Bronchus fibroblast of lung (primary cell): ENCODE measurements around the gene CXXC1. TPM values are rescaled to one million over a fixed set of nuclear protein-coding genes. Genes with fewer than 3 reads are reported as not detected.

ENCODE experiments used
- total RNA-seq: library from RNA; depleted of rRNA; stranded (reverse); fragments of >200 nt; gene quantifications from 2 replicates; pipeline ENCODE4 v1.2.3, GENCODE V29; 2015

CXXC1 gene
- total RNA-seq: 43.6 and 46.9 TPM in 2 replicates

DNA sequence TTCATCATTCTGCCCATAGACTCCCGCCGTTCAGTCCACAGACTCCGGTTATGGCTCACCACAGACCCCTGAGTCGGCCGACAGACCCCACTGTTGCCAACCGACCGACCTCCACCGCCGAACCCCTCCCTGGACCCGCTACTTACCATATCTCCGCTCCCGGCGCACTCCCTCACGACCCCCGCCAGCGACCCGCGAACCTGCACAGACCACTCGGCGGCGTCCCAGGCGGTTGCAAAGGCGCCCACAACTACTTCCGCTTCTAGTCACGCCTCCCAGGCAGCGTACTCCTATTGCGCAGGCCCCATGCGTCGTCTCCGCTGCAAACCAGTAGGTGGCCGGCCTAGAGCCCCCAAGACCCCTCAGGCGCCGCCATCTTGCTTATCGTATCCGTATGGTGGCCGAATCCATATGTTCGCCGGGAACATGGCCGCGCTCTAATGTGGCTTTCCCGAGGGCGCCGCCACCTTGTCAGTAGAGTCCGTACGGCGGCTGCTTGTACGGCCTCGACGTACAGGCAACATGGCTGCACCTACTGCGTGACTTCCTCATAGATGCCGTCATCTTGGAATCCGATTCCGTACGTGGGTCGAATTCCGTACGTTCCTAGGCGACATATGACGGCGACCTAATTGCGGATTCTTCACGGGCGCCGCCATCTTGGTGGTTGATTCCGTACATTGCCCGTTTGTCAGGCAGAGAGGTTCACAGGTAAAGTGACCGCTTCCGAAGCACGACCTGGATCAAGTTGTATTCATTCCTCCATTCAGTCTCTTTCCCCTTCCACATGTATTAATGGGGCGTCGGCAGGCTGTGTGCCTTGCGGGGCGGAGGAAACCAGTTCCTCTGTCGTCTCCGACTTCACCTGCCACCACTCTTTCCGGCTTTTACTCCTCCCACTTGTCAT is at the start of gene CXXC1:
CXXC1 (minus strand) TSS at position 252 of the 907 bp plus-strand sequence; CDS start at position 149, 103 bp downstream.

GRCh38 chr18:50281295-50281971 is 6.1 kb downstream of the CXXC1 start, which contains the start of gene MBD1:
MBD1 (minus strand) TSS chr18:50281523; CDS start chr18:50279992, 1,531 bp downstream.

GRCh38 chr18:50266248-50266704 is 21.2 kb downstream of the CXXC1 start, which contains the start of gene CFAP53:
CFAP53 (minus strand) TSS chr18:50266495; CDS start chr18:50266404, 91 bp downstream.

Other genes starting within 250 kb of the CXXC1 start
- under 0.01 and 0.17 TPM in 2 replicates for gene MYO5B, start 92.5 kb downstream of the CXXC1 start, total RNA-seq
- under 0.01 and 0.34 TPM in 2 replicates for gene CFAP53, start 21.2 kb downstream of the CXXC1 start, total RNA-seq
- gene MBD1, start 6.2 kb downstream of the CXXC1 start, total RNA-seq: 56.5 and 58.9 TPM in 2 replicates
- 28.5 and 32.6 TPM in 2 replicates for gene SKA1, start 87.4 kb upstream of the CXXC1 start, total RNA-seq